ENCODE measurements around the gene PCSK5. TPM values are rescaled to one million over a fixed set of nuclear protein-coding genes. Genes with fewer than 3 reads are reported as not detected.

PCSK5 gene
- total RNA-seq, 1 experiment from 2014 or later: 7.5 TPM

- H3K79me2 ChIP-seq (ENCODE audit: insufficient read depth, low read length): peaks cover 10% of the 10 kb centered on the region; the same call in 1 of the 2 replicates
Observed at GRCh38 chr9:75907329-75907728, 16.9 kb downstream of the PCSK5 start.

More at GRCh38 chr9:75907329-75907728, 16.9 kb downstream of the PCSK5 start:
- Histone ChIP-seq H3K18ac (ENCODE audit: insufficient read length, low read depth, low read length) (no peak overlapping the region), H4K5ac (ENCODE audit: insufficient read length, low read depth, low read length) (no peak overlapping the region), H3K14ac (ENCODE audit: insufficient read depth, low read length) (no peak overlapping the region), H3K56ac (ENCODE audit: insufficient read length, low read depth, low read length) (no peak overlapping the region), H3K4me1 (ENCODE audit: insufficient read depth, low read length) (peaks cover 6% of the 10 kb centered on the region; the same call in 1 of the 2 replicates), H3K79me1 (ENCODE audit: insufficient read depth, low read depth, low read length, poor library complexity, severe bottlenecking) (no peaks in the 10 kb centered on the region), H2AK5ac (ENCODE audit: insufficient read length, low read length) (no peak overlapping the region), H3K9ac (ENCODE audit: extremely low read depth, insufficient read length, low read length) (no peak overlapping the region), H3K23ac (ENCODE audit: insufficient read length, low read depth, low read length) (no peak overlapping the region), H2BK5ac (ENCODE audit: insufficient read length, low read length) (no peak overlapping the region), H2BK20ac (ENCODE audit: low read depth, low read length, poor library complexity, severe bottlenecking) (no peak overlapping the region), H3T11ph (ENCODE audit: low read length) (no peak overlapping the region), H3K27ac (ENCODE audit: insufficient read length, low read depth, low read length) (no peak overlapping the region), H2BK12ac (ENCODE audit: insufficient read length, low read depth, low read length) (no peak overlapping the region), H4K8ac (replicated peaks; ENCODE audit: insufficient read length, low read depth, low read length) (no peak overlapping the region), H3K23me2 (ENCODE audit: insufficient read length, low read depth, low read length, poor library complexity, severe bottlenecking) (no peaks in the 10 kb centered on the region), H3K4ac (ENCODE audit: low read depth, low read length) (no peak overlapping the region), H2BK15ac (ENCODE audit: low read depth, low read length) (no peak overlapping the region), H2BK120ac (ENCODE audit: low read depth, low read length, poor library complexity, severe bottlenecking) (no peak overlapping the region), H4K91ac (ENCODE audit: insufficient read length, low read depth, low read length) (no peak overlapping the region), H3K27me3 (ENCODE audit: insufficient read depth, low read length) (no peaks in the 10 kb centered on the region), H3K9me3 (ENCODE audit: control insufficient read depth, low read depth, low read length) (no peaks in the 10 kb centered on the region), H2AFZ (ENCODE audit: low read length) (no peak overlapping the region), H4K20me1 (ENCODE audit: control insufficient read depth, insufficient read depth, insufficient read length) (no peaks in the 10 kb centered on the region), H3K4me2 (ENCODE audit: insufficient read depth, insufficient read length, low read length) (no peak overlapping the region)
- Mint-ChIP-seq H3K4me3 (no peak overlapping the region), H3K36me3 (ENCODE audit: insufficient read depth in 1 of 3, low read depth in 3 of 3) (no peaks in the 10 kb centered on the region; a peak in 1 of 7 replicates), H3K9me3 (no peaks in the 10 kb centered on the region), H3K27ac (no peak overlapping the region; a peak in 1 of 7 replicates), H3K4me1 (peaks cover 10 to 15% of the 10 kb centered on the region in 2 experiments), H3K27me3 (ENCODE audit: low read depth) (no peaks in the 10 kb centered on the region)
- WGBS (ENCODE audit: extremely low coverage, insufficient read length, low lambda C conversion rate): no CpG with 5 or more reads among the region's 3 CpGs
- no peak for DNase-seq
- no peak for TF ChIP-seq CTCF (conservative IDR thresholded peaks at IDR 0.05)

All from H9 (cell line).